GM23248 (cell line): Measurements from ENCODE around the gene RNU1-1. TPM values are rescaled to one million over a fixed set of nuclear protein-coding genes. Genes with fewer than 3 reads are reported as not detected.
"Not testable (repeated sequence)": the region's sequence is repeated elsewhere in the genome, so short reads cannot be mapped to it uniquely, and the experiment has no call there.

ENCODE experiments used
- DNase-seq: peaks from one replicate; pipeline ENCODE4 v3.0.0-alpha.2; 2015
- H2AFZ ChIP-seq: fragments of 200-600 bp; sonication (generic); 2 replicates; pipeline ENCODE4 v1.6.1; 2016; ENCODE audit warnings: antibody characterized with exemption
- H3F3A ChIP-seq: fragments of 200-600 bp; sonication (generic); 2 replicates; pipeline ENCODE4 v1.6.1; 2016; ENCODE audit warnings: mild to moderate bottlenecking, antibody characterized with exemption, mixed run types; ENCODE audit not compliant: insufficient read depth
- H3K27ac ChIP-seq: fragments of 200-600 bp; sonication (generic); 2 replicates; pipeline ENCODE4 v1.5.1; 2016; ENCODE audit warnings: mild to moderate bottlenecking
- H3K27me3 ChIP-seq: fragments of 200-600 bp; sonication (generic); replicated peaks from 2 replicates; pipeline ENCODE4 v1.6.1; 2016; ENCODE audit warnings: mild to moderate bottlenecking; ENCODE audit not compliant: insufficient read depth
- H3K36me3 ChIP-seq: fragments of 200-600 bp; sonication (generic); 2 replicates; pipeline ENCODE4 v1.6.1; 2016; ENCODE audit warnings: low read depth, mild to moderate bottlenecking
- H3K4me1 ChIP-seq: fragments of 200-600 bp; sonication (generic); 2 replicates; pipeline ENCODE4 v1.6.1; 2016; ENCODE audit warnings: mild to moderate bottlenecking; ENCODE audit not compliant: insufficient read depth
- H3K4me2 ChIP-seq: fragments of 200-600 bp; sonication (generic); one replicate; pipeline ENCODE4 v1.6.1; 2016; ENCODE audit warnings: mild to moderate bottlenecking; ENCODE audit not compliant: unreplicated experiment
- H3K4me3 ChIP-seq: fragments of 200-600 bp; sonication (generic); 2 replicates; pipeline ENCODE4 v1.5.1; 2016; ENCODE audit warnings: mild to moderate bottlenecking
- H3K79me2 ChIP-seq: fragments of 200-600 bp; sonication (generic); 2 replicates; pipeline ENCODE4 v1.6.1; 2016; ENCODE audit warnings: mild to moderate bottlenecking; ENCODE audit not compliant: insufficient read depth
- H3K9ac ChIP-seq: fragments of 200-600 bp; sonication (generic); 2 replicates; pipeline ENCODE4 v1.6.1; 2016; ENCODE audit warnings: mild to moderate bottlenecking
- H3K9me2 ChIP-seq: fragments of 200-600 bp; sonication (generic); 2 replicates; pipeline ENCODE4 v1.6.1; 2016; ENCODE audit warnings: mixed run types, mild to moderate bottlenecking, moderate library complexity; ENCODE audit not compliant: insufficient read depth
- H3K9me3 ChIP-seq: fragments of 200-600 bp; sonication (generic); one replicate; pipeline ENCODE4 v1.6.1; 2017; ENCODE audit warnings: low read depth
- H4K20me1 ChIP-seq: fragments of 200-600 bp; sonication (generic); 2 replicates; pipeline ENCODE4 v1.6.0; 2016; ENCODE audit not compliant: insufficient read depth
- EZH2 ChIP-seq: fragments of 200-600 bp; sonication (generic); IDR thresholded peaks from 2 replicates; pipeline ENCODE4 v1.6.1; 2018; ENCODE audit warnings: antibody characterized with exemption, mild to moderate bottlenecking; ENCODE audit not compliant: insufficient read depth, poor library complexity, severe bottlenecking
- EZH2phosphoT487 ChIP-seq: fragments of 200-600 bp; sonication (generic); IDR thresholded peaks from 2 replicates; pipeline ENCODE4 v1.6.1; 2018; ENCODE audit warnings: antibody characterized with exemption, moderate library complexity, mild to moderate bottlenecking, low read depth; ENCODE audit not compliant: insufficient read depth
- WGBS, 2 experiments: methylation state at CpG; one replicate each; pipeline ENCODE4 v1.1.6; 2015 to 2017; ENCODE audit warnings: low lambda C conversion rate in 2 of 2, low coverage in 1 of 2; ENCODE audit errors: missing lambda C conversion rate in 2 of 2; 5-methylcytosine and 5-hydroxymethylcytosine counted together
- in situ Hi-C: fragments of 300-500 bp; cut with MboI; formaldehyde crosslinking; loops from 2 replicates; pipeline ENCODE4 v1.15.0; 2020
- polyA plus RNA-seq: library from polyadenylated mRNA; unstranded; fragments of >200 nt; fragmentation: Nextera tagmentation; extraction: Ambion mirVana; gene quantifications from 2 replicates; pipeline ENCODE4 v1.2.1, GENCODE V29; 2016
- total RNA-seq: library from RNA; depleted of rRNA; stranded (reverse); fragments of >200 nt; shearing (Covaris generic); gene quantifications from 2 replicates; pipeline ENCODE4 v1.2.3, GENCODE V29; 2014

The RNU1-1 gene
- total and polyA plus RNA-seq, 2 experiments from 2014 or later, result not detected

DNA sequence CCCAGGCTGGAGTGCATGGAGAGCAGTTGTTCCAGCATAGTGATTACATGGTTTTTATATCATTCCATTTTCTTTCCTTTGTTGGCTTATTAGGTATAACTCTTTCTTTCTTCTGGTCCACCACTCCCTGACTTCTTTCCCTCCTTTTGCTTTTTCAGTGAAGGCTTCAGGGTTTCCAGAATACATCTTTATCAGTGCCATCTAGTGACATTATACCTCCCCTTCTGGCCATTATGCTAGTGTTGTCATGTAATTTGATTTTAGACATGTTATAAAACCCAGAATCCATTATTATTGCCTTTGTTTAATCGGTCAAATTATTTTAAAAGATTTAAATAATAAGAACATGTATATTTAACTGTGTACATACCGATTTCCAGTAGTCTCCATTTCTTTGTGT, 10.6 kb downstream of the RNU1-1 start:
- TF ChIP-seq EZH2 (no peak), EZH2phosphoT487 (no peak)
- 17 to 32% methylated on average over 2 of the region's 2 CpGs for WGBS, 2 experiments
- Histone ChIP-seq H3K9ac (no peak overlapping the region), H3K27me3 (no peaks in the 10 kb centered on the region), H3F3A (no peaks in the 10 kb centered on the region), H3K79me2 (0 out of 2 replicates have a peak, but pooled peaks cover 2% of the 10 kb centered on the region), H4K20me1 (no peaks in the 10 kb centered on the region), H3K27ac (no peak overlapping the region), H3K4me3 (no peak overlapping the region), H3K9me2 (no peaks in the 10 kb centered on the region), H3K36me3 (no peaks in the 10 kb centered on the region), H2AFZ (no peak overlapping the region), H3K4me2 (no peak overlapping the region), H3K9me3 (no peaks in the 10 kb centered on the region), H3K4me1 (no peaks in the 10 kb centered on the region)
- in situ Hi-C loops, result no loop called here
- DNase-seq, result no peak

DNA sequence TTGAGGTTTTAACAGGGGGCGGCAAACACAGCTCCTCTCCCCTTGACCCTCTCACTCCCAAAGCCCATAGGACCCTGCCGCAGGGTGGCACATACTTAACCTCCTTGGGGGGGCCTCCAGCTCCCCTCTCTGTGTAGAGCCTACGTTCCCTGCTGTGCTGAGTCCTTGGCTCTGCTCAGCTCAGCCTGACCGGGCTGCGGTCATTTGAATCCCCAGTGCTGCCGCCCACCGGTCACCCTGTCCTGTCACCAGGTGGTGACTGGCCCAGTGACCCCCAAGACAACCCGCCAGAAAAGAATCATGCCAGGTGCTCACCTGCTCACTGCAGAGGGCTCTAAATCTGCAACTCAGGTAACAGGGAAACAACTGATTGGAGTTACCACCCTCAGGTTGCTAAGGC, 12.6 kb downstream of the RNU1-1 start:
- WGBS, 2 experiments, result 79 to 80% methylated on average over 8 of the region's 8 CpGs
- H4K20me1 ChIP-seq, H3F3A ChIP-seq, in situ Hi-C loops, H3K9me3 ChIP-seq, H3K27ac ChIP-seq, H3K9ac ChIP-seq, DNase-seq, H2AFZ ChIP-seq, H3K4me3 ChIP-seq, H3K79me2 ChIP-seq, H3K4me1 ChIP-seq, H3K4me2 ChIP-seq, H3K9me2 ChIP-seq, H3K27me3 ChIP-seq, H3K36me3 ChIP-seq: not testable (repeated sequence)

DNA sequence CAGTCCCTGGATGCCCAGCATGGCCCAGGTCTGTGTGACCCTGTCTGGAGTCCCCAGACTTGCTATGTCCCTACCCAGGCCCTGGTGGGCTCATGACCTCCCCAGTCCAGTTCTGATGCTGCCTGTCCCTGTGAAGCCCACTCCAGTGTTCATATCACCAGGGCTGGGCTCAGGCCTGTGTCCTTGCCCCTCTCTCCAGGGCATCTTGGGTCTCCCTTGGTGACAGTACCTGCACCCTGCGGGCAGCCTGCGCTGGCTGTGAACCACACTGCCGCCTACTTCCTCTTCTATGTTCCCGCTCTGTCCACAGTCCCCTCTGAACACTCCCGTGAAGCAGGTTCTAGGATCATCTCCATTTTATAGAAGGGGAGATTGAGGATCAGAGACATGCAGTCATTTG, 13.1 kb downstream of the RNU1-1 start:
- 99 to 100% methylated on average over 5 of the region's 5 CpGs for WGBS, 2 experiments
- H3K36me3 ChIP-seq, H3K4me3 ChIP-seq, H2AFZ ChIP-seq, H3K9me2 ChIP-seq, H3K4me1 ChIP-seq, H4K20me1 ChIP-seq, H3K9me3 ChIP-seq, in situ Hi-C loops, H3K27ac ChIP-seq, DNase-seq, H3K9ac ChIP-seq, H3F3A ChIP-seq, H3K4me2 ChIP-seq, H3K79me2 ChIP-seq, H3K27me3 ChIP-seq: not testable (repeated sequence)

DNA sequence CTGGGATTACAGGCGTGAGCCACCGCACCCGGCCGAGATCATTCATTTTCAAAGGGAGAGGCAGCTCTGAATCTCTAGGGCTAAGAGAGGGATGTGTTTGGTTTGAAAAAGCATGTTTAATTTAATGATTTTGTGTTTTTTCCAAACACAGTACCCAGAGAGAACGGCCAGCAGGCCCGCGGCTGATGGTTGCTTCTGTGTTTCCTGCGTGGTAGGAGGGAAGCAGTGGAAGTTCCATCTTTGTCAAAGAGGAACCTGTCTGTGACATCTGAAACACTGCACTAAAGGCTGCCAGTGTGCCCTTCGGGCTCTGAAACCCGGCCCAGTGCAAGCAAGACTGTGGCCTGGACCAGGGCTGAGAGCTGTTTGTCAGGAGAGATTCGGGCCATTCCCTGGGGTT, 13.6 kb downstream of the RNU1-1 start:
- H3K27me3 ChIP-seq, H3K27ac ChIP-seq, H3K9ac ChIP-seq, H4K20me1 ChIP-seq, H3K9me3 ChIP-seq, H3F3A ChIP-seq, DNase-seq, H3K36me3 ChIP-seq, H3K79me2 ChIP-seq, H3K9me2 ChIP-seq, in situ Hi-C loops, H3K4me1 ChIP-seq, H3K4me3 ChIP-seq: not testable (repeated sequence)
- H3K4me2 ChIP-seq, result peak overlapping the region; percentile 82
- 0 out of 2 replicates have a peak overlapping the region, but pooled peaks have one; percentile 95 for H2AFZ ChIP-seq
- WGBS, 2 experiments, result 91 to 92% methylated on average over 11 of the region's 11 CpGs

DNA sequence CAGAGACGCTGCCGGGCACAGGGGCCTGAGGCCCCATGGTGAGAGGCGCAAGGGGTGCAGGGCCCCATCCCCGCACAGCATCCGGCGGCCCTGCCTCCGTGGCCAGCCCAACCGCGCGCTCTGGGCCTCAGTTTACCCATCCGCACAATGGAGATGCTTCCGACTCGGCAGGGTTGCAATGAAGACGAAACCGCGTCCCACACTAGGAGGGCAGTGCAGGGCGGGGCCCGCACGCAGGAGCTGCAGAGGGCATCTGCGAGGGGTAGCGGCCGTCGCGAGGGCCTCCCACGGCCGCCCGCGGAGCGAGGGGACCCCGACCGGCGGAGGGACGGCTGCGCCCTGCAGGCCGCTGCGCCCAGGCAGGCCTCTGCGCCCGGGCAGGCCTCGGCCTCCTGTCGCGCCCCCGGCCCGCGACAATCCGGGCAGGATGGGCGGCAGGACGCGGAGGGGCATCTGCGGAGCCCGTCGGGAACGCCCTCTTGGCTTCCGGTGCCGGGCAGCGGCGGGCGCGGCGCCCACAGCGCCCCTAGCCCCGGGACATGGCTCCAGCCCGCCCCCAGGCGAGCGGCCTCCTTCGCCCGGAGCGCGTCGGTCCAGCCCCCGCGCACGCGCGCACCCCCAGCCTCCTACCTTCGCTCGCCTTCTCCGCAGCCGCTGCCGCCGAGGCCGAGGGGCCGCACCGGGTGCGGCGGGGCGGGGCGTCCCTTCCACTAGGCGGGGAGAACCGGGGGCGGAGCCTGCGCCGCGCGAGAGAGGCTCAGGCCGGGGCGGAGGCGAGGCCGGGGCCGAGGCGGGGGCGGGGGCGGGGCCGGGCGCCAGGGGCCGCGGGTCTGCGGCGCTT, 15.3 kb downstream of the RNU1-1 start:
- Histone ChIP-seq H3K4me1 (no peaks in the 10 kb centered on the region), H2AFZ (peak overlapping the region; percentile 95), H4K20me1 (no peaks in the 10 kb centered on the region), H3K9ac (peak overlapping the region; percentile 81), H3K4me2 (peak overlapping the region; percentile 82), H3K9me2 (no peaks in the 10 kb centered on the region), H3F3A (no peaks in the 10 kb centered on the region), H3K27me3 (no peaks in the 10 kb centered on the region), H3K9me3 (no peaks in the 10 kb centered on the region), H3K36me3 (no peaks in the 10 kb centered on the region), H3K27ac (no peak overlapping the region), H3K79me2 (peaks cover 7% of the 10 kb centered on the region; the same call in 1 of the 2 replicates), H3K4me3 (peak overlapping the region; percentile 82)
- TF ChIP-seq EZH2phosphoT487 (no peak), EZH2 (no peak)
- DNase-seq, result peak; percentile 89
- in situ Hi-C loops, result no loop called here
- WGBS, 2 experiments, result 2% methylated on average over 59 to 68 of the region's 108 CpGs

DNA sequence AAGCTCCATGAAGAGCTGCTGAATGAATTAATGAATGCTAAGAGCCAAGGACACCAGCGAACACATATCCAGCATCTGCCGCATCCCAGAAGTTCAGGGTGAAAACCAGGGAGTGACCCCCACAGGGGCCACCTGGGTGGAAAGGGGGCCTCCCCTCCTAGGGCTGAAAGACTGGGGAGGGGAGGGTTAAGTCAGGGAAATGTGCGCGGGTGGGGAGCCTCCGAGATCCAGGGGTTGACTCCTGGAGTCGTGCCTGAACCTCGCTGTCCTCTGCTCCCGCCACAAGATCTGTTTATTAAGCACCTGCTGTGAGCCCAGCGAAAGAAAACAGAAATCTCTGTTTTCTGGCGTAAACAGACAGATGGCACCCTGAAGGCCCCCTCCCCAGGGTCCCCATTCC, 16.0 kb downstream of the RNU1-1 start:
- Histone ChIP-seq H3K4me2 (peak overlapping the region; percentile 82), H3K4me3 (peak overlapping the region; percentile 82), H2AFZ (peak overlapping the region; percentile 95), H3K9ac (peak overlapping the region; percentile 81)
- H3K4me1 ChIP-seq, H3K27me3 ChIP-seq, H4K20me1 ChIP-seq, H3K36me3 ChIP-seq, H3K9me2 ChIP-seq, H3K27ac ChIP-seq, H3K79me2 ChIP-seq, H3F3A ChIP-seq, DNase-seq, H3K9me3 ChIP-seq, in situ Hi-C loops: not testable (repeated sequence)
- WGBS, 2 experiments, result 37 to 39% methylated on average over 10 of the region's 10 CpGs

DNA sequence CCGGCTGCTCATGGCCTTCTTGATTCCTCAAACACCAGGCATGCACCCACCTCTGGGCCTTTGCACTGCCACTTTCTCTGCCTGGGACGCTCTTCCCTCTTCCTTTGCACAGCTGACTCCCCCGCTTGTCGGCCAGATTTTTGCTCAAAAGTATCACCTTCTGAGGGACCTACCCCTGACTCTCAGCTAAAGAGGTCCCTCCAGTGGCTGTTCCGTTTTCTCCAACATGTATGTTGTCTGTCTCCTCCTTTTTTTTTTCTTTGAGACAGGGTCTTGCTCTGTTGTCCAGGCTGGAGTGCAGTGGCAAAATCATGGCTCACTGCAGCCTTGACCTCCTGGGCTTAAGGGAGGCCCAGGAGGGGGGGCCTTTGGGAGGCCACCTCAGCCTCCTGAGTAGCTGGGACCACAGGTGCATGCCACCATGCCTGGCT, 16.6 kb downstream of the RNU1-1 start:
- H3K4me3 ChIP-seq, H3K27ac ChIP-seq, H3K4me1 ChIP-seq, H4K20me1 ChIP-seq, H3K9me2 ChIP-seq, H3K9ac ChIP-seq, H3K27me3 ChIP-seq, H3F3A ChIP-seq, in situ Hi-C loops, H3K36me3 ChIP-seq, H3K9me3 ChIP-seq, H2AFZ ChIP-seq, H3K4me2 ChIP-seq: not testable (repeated sequence)
- WGBS, 2 experiments, result 88 to 89% methylated on average over 5 of the region's 5 CpGs
- peaks cover 15% of the 10 kb centered on the region for H3K79me2 ChIP-seq
- peak; percentile 6 for DNase-seq
